GM12874 (cell line): ENCODE measurements around the gene ERP27.

ENCODE experiments used
- TF ChIP-seq, protein P1 (sequence below): IDR thresholded peaks from 2 replicates; pipeline ENCODE4 v1.5.1; 2011; ENCODE audit warnings: low read depth, mild to moderate bottlenecking, control low read depth, low read length, moderate library complexity; ENCODE audit not compliant: insufficient read depth

ERP27 gene

DNA sequence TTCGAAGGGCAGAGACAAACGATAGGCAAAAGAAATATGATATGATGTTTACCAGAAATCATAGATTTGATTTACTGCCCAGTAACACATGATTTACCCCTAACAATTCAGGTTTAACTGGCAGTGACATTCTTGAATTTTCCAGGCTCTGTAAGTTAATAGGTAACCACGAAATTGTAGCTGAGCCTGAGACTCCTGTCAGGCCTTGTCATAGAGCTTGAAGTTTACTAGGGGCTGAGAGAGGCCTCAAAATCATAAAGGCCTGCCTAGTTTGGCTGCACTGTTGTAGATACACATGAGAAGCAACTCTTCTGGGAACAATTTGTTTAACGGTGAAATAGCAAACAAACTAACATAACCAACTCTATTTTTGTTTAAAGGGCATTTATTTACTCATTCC lies 3.3 kb downstream of the ERP27 start:
- TF ChIP-seq, protein P1, sequence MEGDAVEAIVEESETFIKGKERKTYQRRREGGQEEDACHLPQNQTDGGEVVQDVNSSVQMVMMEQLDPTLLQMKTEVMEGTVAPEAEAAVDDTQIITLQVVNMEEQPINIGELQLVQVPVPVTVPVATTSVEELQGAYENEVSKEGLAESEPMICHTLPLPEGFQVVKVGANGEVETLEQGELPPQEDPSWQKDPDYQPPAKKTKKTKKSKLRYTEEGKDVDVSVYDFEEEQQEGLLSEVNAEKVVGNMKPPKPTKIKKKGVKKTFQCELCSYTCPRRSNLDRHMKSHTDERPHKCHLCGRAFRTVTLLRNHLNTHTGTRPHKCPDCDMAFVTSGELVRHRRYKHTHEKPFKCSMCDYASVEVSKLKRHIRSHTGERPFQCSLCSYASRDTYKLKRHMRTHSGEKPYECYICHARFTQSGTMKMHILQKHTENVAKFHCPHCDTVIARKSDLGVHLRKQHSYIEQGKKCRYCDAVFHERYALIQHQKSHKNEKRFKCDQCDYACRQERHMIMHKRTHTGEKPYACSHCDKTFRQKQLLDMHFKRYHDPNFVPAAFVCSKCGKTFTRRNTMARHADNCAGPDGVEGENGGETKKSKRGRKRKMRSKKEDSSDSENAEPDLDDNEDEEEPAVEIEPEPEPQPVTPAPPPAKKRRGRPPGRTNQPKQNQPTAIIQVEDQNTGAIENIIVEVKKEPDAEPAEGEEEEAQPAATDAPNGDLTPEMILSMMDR = no peak

DNA sequence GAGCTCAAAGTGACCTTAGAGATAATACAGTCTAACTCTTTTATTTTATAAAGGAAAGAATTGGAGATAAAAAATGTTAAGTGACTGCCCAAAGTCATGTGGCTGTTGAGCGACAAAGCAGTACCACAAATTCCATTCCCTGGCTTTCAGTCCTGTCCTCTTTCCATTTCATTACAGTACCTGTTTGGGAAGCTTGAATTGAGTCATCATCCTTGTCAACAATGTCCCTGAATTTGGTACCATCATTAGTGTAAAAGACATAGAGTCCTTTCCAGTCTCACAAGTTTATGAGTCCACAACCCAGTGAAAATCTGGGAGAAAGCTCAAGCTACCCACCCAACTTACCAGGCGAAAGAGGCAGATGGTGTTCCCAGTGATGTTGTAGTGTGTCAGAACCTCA lies 3.8 kb downstream of the ERP27 start:
- TF ChIP-seq, protein P1 = no peak

DNA sequence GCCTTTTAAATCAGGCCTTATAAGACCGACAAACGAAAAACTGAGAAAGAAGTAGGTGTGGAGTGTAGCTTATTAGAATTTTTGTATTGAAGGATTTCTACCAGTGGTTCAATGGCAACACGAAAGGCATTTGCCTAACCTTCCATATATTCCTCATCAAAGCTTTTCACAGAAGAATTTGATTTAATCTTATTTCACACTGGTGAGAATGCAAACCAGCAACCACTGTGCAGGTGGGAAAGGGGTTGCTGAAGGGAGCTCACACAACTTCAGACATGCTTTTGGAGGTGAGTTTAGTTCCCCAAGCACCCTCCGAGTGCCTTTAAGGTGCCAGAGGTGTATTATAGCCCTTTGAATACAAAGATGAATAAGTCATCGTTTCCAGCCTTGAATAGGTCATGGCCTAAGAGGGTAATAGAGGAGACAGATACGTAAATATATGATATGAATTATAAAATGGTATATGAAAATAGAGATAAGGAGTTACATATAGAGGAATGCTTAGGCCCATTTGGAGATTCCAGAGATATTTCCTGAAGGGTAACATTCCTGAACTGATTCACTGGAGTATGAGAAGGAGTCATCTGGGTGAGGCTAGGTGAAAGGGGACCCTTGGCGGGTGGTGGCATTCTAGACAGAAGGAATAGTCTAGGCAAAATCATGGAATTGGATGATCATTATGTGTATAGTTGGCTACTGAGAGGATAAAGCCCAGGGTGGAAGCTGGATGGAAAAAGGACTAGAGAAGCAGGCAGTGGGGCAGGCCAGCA lies 6.4 kb downstream of the ERP27 start:
- TF ChIP-seq, protein P1 = no peak

DNA sequence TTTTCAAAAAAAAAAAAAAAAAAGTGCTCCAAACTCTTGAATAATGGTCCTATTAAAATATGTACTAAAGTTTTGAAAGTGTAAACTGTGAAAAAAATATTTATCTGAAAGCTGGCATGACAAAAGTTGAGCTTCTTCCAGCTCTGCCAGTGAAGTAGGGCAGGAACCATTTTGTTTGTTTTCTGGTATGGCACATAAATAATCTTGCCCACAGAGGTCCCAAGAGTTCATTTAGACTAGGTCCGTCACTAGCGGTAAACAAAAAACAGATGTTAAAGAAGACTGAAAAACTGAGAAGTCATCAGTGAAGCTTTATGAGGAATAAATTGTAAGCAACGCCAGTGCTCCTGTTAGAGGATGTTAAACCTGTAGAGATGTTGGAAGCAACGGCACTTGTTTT lies 7.0 kb downstream of the ERP27 start:
- TF ChIP-seq, protein P1 = no peak

DNA sequence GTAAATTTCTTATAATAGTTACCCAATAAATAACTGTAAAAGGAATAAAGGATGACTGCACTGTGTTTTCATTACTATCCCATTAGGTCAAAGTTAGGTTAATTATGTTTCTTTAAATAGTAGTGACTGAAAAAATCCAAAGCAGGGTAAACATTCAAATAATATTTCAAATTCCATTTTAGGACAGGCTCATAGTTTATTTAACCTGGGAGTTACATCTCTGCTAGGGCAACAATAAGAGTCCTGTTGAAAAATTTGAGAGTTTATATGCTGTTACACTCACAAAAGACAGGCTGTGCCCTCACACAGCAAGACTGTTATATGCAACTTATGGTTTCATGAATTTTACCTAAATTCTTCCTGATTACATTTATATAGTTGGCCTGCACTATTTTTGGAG lies 8.0 kb downstream of the ERP27 start:
- TF ChIP-seq, protein P1 = no peak

DNA sequence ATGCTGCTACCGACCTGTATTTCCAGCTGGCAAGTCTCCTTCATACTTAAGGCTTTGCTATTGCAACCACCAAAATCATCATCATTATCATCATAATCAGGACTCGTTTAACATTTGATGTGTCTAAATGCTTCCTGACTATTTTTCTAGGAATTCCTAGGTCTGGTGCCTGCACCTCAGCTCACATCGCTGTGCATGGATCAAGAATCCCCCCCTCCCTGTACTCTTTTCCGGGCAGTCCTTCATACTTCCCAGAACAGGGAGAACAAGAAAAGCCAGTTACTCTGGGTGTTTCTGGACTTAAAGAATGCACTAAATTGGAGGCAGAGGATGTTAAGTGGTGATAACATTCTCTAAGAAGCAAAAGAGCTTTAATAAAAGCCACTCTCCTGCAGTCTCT lies 9.4 kb downstream of the ERP27 start:
- TF ChIP-seq, protein P1 = no peak

DNA sequence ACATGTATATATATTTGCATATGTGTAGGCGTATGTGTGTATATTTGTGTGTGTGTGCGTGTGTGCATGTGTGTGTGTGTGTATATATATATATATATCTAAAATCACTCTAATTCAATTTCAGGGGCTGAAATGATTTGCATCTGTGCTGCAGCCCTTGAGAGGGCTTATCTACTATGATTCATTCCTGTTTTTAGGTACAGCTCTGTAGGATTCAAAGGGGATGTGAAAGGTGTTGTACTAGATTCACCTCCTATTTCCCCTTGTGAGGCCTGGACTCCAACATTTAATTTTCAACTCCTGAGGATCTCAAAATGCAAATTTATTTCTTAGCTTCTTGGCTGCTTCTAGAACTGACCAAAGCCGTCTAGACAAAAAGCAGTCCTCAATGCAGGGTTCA lies 11.1 kb downstream of the ERP27 start:
- TF ChIP-seq, protein P1 = no peak
